WTC11 (cell line): Measurements from ENCODE around the gene LRRC18.

ENCODE experiments used
- CREM ChIP-seq: sonication (generic); formaldehyde crosslinking; IDR thresholded peaks from 2 replicates; pipeline ENCODE4 v1.8.1; 2022; ENCODE audit warnings: mild to moderate bottlenecking, missing genetic modification reagents, moderate library complexity
- GRHL2 ChIP-seq: fragments of 250-450 bp; sonication (Bioruptor Pico); IDR thresholded peaks from 2 replicates; pipeline ENCODE4 v1.8.0; 2022; ENCODE audit warnings: mild to moderate bottlenecking, moderate library complexity; ENCODE audit not compliant: insufficient replicate concordance, severe bottlenecking
- JUN ChIP-seq: sonication (generic); formaldehyde crosslinking; IDR thresholded peaks from 2 replicates; pipeline ENCODE4 v1.8.0; 2023; ENCODE audit warnings: mild to moderate bottlenecking, missing genetic modification reagents
- NFYB ChIP-seq: sonication (generic); formaldehyde crosslinking; conservative IDR thresholded peaks from 2 replicates; pipeline ENCODE4 v1.8.0; 2022; ENCODE audit warnings: low read depth, missing genetic modification reagents
- NR2C2 ChIP-seq: sonication (generic); formaldehyde crosslinking; IDR thresholded peaks from 2 replicates; pipeline ENCODE4 v1.8.0; 2022; ENCODE audit warnings: mild to moderate bottlenecking, missing genetic modification reagents
- RELA ChIP-seq: sonication (generic); formaldehyde crosslinking; IDR thresholded peaks from 2 replicates; pipeline ENCODE4 v1.8.1; 2022; ENCODE audit warnings: missing genetic modification reagents, mild to moderate bottlenecking, borderline replicate concordance
- TP53 ChIP-seq: sonication (generic); formaldehyde crosslinking; IDR thresholded peaks from 2 replicates; pipeline ENCODE4 v1.8.1; 2023; ENCODE audit warnings: mild to moderate bottlenecking, missing genetic modification reagents
- TF ChIP-seq, protein P1 (sequence below): fragments of 200-600 bp; IDR thresholded peaks from 2 replicates; pipeline ENCODE4 v1.8.0; 2022; ENCODE audit warnings: antibody characterized with exemption
- TF ChIP-seq, protein P2 (sequence below): sonication (generic); formaldehyde crosslinking; IDR thresholded peaks from 2 replicates; pipeline ENCODE4 v1.8.1; 2022; ENCODE audit warnings: missing genetic modification reagents, borderline replicate concordance
- TF ChIP-seq, protein P3 (sequence below): sonication (generic); formaldehyde crosslinking; IDR thresholded peaks from 2 replicates; pipeline ENCODE4 v1.8.1; 2022; ENCODE audit warnings: mild to moderate bottlenecking, moderate library complexity, missing genetic modification reagents
- TF ChIP-seq, protein P4 (sequence below): sonication (generic); formaldehyde crosslinking; conservative IDR thresholded peaks from 2 replicates; pipeline ENCODE4 v1.8.1; 2022; ENCODE audit warnings: mild to moderate bottlenecking, missing genetic modification reagents

DNA sequence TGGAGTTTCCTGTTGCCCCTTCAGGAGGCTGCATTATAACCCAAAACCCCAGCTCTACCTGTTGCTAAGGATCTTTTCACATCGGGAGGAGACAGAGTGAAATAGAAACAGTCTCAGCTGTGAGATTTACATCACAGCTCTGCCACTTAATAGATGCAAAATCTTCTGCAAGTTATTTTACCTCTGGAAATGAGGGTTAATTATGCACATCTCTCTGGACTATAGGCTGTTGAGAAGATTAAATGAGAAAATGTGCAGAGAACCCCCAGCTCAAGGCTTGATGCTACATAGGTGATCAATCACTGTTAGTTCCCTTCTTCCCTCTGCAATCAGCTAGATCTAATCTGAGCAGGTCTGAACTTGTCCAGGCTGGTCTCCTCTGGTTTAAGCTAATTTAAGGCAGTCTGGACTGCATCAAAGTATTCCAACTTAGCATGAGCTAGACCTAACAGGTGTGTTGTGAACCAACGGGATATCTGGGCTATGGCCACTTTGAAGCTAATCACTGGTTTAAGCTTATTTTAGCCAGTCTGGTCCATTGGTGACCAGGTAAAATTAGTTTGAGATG is 8.9 kb upstream of the LRRC18 start:
- TF ChIP-seq, protein P1, sequence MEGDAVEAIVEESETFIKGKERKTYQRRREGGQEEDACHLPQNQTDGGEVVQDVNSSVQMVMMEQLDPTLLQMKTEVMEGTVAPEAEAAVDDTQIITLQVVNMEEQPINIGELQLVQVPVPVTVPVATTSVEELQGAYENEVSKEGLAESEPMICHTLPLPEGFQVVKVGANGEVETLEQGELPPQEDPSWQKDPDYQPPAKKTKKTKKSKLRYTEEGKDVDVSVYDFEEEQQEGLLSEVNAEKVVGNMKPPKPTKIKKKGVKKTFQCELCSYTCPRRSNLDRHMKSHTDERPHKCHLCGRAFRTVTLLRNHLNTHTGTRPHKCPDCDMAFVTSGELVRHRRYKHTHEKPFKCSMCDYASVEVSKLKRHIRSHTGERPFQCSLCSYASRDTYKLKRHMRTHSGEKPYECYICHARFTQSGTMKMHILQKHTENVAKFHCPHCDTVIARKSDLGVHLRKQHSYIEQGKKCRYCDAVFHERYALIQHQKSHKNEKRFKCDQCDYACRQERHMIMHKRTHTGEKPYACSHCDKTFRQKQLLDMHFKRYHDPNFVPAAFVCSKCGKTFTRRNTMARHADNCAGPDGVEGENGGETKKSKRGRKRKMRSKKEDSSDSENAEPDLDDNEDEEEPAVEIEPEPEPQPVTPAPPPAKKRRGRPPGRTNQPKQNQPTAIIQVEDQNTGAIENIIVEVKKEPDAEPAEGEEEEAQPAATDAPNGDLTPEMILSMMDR: no peak
- TF ChIP-seq, protein P2, sequence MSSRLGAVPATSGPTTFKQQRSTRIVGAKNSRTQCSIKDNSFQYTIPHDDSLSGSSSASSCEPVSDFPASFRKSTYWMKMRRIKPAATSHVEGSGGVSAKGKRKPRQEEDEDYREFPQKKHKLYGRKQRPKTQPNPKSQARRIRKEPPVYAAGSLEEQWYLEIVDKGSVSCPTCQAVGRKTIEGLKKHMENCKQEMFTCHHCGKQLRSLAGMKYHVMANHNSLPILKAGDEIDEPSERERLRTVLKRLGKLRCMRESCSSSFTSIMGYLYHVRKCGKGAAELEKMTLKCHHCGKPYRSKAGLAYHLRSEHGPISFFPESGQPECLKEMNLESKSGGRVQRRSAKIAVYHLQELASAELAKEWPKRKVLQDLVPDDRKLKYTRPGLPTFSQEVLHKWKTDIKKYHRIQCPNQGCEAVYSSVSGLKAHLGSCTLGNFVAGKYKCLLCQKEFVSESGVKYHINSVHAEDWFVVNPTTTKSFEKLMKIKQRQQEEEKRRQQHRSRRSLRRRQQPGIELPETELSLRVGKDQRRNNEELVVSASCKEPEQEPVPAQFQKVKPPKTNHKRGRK (CRISPR knock-in tag): no peak
- TF ChIP-seq NR2C2 (CRISPR knock-in tag) (no peak), TP53 (no peak), NFYB (no peak), RELA (CRISPR knock-in tag) (no peak), CREM (CRISPR knock-in tag) (no peak), JUN (no peak), GRHL2 (CRISPR knock-in tag) (no peak)
- TF ChIP-seq, protein P3, sequence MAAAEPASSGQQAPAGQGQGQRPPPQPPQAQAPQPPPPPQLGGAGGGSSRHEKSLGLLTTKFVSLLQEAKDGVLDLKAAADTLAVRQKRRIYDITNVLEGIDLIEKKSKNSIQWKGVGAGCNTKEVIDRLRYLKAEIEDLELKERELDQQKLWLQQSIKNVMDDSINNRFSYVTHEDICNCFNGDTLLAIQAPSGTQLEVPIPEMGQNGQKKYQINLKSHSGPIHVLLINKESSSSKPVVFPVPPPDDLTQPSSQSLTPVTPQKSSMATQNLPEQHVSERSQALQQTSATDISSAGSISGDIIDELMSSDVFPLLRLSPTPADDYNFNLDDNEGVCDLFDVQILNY (CRISPR knock-in tag): no peak
- TF ChIP-seq, protein P4, sequence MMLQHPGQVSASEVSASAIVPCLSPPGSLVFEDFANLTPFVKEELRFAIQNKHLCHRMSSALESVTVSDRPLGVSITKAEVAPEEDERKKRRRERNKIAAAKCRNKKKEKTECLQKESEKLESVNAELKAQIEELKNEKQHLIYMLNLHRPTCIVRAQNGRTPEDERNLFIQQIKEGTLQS (CRISPR knock-in tag): no peak
